ENCODE data around the gene ATXN7.

ATXN7 gene

GRCh38 chr3:63966007-63966406 is 102.3 kb downstream of the ATXN7 start:
- DNase-seq (ENCODE audit: low read depth in 2 of 2) = no peak

DNA sequence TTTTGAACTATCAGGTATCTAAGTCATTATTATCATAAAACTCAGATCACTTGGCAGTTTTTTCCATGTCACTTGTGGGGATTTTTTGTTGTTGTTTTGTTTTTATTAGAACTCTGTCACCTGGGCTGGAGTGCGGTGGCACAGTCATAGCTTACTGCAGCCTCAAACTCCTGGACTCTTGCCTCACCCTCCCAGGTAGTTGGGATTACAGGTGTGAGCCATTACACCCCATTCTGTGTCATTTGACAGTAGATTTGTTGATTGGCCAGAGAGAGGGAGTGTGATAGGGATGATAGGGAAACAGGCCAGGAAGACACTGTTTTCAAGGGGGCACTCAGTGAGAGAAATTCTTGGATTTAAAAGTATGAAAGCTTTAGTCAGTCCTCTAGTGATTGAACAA is 103.2 kb downstream of the ATXN7 start:
- no peak for DNase-seq (ENCODE audit: low read depth in 2 of 2)

GRCh38 chr3:63967675-63968611 is 104.3 kb downstream of the ATXN7 start:
- peak in 1 of 2 experiments; percentile 45 for DNase-seq (ENCODE audit: low read depth in 2 of 2)

DNA sequence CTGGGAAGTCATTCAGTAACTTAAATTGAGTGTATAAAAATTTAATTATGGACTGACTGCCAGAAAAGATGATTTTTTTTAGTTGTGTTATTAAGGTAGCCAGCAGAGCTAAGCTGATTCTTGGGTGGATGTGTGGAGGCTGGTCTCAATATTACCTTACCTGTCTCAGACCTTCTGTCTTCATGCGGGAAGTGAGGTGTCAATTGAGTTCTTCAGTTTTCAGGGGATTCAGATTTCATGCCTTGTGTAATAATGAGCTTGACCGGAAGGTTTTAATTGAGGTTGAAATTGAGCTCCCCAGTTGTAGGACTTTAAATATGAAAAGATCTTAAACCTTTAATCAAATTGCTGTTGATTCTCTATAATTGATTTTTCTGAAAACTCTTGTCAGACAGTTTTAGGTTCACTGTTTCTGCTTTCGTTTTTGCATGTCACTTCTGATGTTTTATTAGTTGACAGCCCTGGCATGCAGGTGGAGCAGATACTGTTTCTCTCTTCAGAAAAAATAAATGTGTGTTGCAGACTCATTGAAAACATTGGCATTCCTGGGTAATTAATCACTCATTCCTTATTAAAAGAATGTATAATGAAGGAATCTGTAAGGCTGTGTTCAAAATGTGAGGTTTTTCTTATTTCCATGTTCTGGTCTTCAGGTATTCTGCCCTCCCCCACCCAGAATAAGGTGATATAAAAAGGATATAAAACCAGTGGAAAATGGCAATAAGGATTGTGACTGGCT is 105.1 kb downstream of the ATXN7 start:
- DNase-seq (ENCODE audit: low read depth in 2 of 2) = no peak

DNA sequence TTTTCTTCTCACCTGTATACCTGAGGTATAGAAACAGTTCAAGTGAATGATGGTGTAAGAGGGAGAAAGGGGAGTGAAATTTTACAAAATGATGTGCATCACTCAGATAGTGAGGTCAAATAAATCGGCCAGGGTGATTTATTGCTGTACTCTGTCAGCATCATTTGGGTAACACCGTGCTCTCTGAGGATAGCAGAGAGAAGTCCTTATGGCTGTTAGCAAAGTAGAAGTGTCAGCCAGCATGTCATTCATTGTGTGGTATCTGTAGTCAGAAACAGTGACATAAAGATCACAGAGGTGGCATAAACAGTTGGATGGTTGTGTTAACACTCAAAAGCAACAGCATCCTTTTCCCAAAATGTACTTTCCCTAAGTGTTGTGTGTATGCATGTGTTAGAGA is 106.2 kb downstream of the ATXN7 start:
- no peak for DNase-seq (ENCODE audit: low read depth in 2 of 2)

DNA sequence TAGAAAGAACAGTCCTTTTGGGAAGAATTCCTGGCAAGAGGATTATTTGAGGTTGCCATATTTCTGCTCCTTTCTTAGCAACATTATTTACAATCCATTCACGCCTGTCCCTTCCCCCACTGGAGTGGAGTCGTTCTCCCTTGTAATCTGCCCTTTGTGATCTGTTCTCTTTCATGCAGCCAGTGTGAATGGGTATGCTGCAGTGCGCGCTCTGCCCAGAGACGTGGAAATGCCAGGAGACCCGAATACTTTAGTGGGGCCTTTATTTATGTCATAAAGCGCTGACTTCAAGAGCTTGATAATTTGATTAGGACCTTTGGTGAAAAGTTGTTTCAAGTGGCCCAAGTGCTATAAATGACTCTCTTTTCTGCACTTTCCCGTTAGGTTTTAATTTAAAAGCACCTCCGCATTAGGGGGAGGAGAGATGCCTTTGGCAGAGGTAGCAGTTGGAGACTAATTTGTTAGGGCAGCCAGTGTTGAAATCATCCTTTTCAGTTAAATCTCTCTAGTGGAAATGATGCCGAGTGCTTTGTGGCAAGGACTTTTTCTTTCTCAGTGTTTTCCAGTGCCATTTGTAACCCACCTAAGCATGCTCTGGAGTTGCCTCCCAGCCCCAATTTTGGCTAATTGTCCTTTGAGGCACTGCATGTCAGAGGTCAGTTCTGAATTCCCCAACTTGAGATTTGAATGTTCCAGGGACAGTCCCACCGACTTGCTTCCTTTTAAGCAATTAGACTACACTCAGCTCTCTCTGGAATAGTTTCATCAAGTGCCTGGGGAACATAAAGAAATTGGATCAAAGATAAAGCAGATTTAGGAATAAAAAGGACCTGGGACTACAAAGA is 107.2 kb downstream of the ATXN7 start:
- DNase-seq (ENCODE audit: low read depth in 2 of 2) = no peak

- DNase-seq (ENCODE audit: low read depth in 2 of 2) = peak; percentile 50 to 52
These were observed 108.5 kb downstream of the ATXN7 start for GRCh38 chr3:63972196-63972595.

DNA sequence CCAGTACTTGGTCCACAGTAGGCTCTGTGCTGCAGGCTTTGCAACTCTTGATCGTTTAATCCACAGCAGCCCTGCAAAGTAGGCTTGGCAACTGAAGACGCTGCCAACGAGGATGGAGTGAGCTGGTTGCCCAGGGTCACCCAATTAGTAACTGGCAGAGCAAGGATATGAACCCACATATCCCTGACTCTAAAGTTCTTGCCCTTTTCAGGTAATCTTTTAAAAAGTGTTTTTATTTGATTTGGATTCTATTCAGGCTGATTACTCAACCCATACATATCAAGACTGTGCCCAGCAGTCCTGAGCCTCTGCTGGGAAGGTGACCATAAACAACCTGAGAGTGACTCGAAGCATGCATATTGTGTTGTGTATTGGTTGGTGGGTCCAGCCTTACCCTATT is 109.3 kb downstream of the ATXN7 start:
- no peak for DNase-seq (ENCODE audit: low read depth in 2 of 2)

GRCh38 chr3:63973406-63973805 is 109.7 kb downstream of the ATXN7 start:
- no peak for DNase-seq (ENCODE audit: low read depth in 2 of 2)

- no peak for DNase-seq (ENCODE audit: low read depth in 2 of 2)
These were observed 110.8 kb downstream of the ATXN7 start for GRCh38 chr3:63974451-63974850.

GRCh38 chr3:63975723-63976122 is 112.1 kb downstream of the ATXN7 start:
- DNase-seq (ENCODE audit: low read depth in 2 of 2) = no peak

DNA sequence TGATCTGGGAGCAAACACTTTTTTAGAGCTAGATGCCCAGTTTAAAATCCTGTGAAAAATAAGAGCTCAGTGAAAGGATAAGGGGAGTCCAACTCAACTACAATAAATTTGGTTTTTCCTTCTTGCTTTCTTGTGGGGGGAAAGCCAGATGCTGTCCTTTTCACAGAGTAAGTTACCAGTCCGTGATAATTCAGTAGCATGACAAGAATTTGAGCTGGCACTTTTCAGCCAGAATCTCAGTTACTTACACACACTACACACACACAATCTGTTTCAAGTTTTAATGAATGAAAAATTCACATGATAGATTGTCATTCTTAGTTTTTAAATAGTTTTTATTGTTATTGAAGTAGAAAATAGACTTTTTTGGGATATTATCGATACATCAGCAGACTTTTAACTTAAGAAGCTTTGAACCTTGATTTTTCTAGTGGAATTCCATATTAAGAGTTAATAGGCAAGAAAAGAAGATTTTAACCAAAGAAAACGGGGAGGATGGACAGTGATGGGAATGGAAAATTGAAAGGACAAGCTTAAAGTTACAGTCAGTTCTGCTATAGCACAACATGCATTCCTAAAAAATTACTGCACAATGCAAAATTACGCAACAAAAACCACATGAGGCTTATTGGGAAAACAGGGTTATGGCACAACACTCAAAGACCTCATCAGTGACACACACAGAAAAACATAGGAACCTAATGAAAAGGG is 112.6 kb downstream of the ATXN7 start:
- DNase-seq (ENCODE audit: low read depth in 2 of 2) = peak; percentile 91 to 93

GRCh38 chr3:63976872-63977200 is 113.2 kb downstream of the ATXN7 start:
- DNase-seq (ENCODE audit: low read depth in 2 of 2) = no peak

GRCh38 chr3:63977893-63978292 is 114.2 kb downstream of the ATXN7 start:
- no peak for DNase-seq (ENCODE audit: low read depth in 2 of 2)

DNA sequence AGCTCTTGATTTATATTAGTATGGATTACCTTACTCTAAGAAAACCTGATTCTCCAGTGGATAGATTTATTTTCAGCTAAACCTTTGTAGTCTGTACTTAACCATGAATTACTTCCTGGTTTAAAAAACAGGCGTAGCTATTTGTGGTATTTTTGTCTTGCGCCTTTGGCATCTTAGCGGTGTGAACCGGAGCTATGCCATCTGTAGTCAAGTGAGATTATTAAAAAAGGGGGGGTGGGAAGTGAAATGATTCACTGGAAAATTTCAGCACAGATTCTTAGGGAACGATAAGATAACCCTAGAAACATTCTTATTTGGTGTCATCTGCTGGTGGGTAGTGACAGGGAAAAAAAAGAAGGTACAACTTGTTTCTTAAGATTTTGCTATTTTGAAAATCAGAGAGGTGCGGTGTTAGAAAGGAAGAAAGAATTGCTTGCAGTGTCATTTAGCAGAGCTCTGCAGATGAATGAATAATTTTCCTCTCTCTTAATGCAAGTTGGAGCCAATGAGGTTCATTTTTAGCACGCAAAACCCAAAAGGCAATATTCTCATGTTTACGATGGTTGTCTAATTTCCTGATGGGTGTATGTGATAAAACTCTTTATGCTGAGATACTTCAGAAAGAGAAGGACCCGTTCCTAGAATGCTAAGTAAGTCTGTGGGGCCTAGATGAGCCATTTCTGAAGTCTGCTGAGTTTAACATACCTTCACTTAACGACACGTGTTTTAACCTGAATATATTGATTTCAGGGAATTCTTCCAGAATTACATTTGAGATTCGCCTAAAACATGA is 115.6 kb downstream of the ATXN7 start:
- no peak for DNase-seq (ENCODE audit: low read depth in 2 of 2)

- no peak for DNase-seq (ENCODE audit: low read depth in 2 of 2)
These were observed 116.4 kb downstream of the ATXN7 start for GRCh38 chr3:63980019-63980418.

DNA sequence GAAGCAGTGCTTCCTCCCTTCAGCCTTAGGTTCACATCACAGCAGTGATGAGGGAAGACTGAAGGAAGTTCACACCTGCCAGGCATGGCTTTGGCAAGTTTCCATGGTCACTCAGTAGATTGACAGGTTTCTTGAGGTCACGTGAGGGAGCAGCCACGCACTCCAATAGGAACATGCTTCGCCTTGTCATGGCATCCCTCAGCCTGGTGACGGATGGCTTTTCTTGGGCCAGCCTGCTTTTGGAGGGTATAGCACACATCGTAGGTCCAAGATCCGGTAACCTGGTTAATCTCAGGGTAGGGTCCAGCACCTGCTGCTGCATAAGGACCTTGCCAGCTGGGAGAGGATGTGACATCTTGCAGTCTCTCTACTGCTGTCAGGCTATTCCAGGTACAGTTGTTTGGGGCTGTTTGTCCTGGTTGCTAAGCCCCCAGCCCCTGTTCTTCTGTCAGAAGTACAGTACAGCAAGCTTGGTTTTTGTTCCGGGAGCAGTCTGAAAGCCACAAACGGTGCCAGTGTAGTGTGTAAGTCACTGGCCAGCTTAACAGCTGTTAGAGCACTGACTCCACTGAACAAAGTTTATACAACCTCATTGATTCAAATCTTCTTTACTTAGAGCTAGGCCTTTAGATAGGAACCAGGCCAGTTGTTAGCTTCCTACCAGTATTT is 117.3 kb downstream of the ATXN7 start:
- no peak for DNase-seq (ENCODE audit: low read depth in 2 of 2)

DNA sequence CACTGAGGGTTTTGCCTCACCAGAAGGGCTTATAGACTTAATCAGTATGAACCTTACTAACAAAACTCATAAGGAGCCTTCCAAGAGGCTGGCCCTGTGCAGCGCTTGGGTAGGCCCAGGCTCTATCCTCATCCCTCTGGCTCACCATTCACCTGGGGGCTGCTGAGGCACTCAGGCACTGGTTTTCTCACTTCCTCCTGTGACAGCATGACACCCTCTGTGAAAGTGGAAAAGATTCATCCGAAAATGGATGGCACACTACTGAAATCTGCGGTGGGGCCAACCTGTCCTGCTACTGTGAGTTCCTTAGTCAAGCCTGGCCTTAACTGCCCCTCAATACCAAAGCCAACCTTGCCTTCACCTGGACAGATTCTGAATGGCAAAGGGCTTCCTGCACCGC is 118.3 kb downstream of the ATXN7 start:
- DNase-seq (ENCODE audit: low read depth in 2 of 2) = no peak

DNA sequence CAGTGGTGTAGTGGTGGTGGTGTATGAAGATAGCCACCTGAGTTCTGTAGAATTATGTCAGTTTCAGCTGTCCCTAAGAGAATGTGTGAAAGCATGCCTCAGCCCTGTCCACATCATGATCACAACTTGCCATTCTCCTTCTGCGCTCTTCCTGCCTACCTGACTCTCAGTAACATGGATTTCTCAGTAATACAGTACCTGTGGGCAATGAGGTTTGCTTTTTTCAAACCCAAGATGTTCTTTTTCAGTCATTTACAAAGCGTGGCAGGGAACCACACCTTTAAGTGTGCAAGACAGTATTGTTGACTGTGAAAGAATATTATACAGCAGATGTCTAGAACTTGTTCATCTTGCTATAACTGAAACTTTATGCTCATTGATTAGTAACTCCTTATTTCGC is 120.7 kb downstream of the ATXN7 start:
- no peak for DNase-seq (ENCODE audit: low read depth in 2 of 2)

DNA sequence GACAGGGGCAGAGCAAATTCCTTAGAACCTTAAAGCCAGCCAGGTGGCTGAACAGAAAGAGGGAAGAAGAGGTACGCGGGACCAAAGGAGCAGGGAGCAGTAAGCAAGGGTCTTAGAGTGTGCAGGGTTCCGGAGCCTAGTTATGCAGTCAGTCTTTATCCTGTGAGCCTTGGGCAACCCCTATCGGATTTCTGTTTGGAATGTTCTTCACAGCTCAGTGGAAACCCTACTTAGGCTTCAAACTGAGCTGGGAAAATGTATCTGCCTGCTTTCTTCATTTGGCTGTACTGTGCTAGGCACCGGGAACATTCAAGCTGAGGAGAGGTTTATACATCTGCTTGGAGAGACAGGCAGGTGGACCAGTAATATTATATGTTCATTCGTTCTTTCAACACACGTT is 122.5 kb downstream of the ATXN7 start:
- no peak for DNase-seq (ENCODE audit: low read depth in 2 of 2)
